Measurements from ENCODE around the gene DCP1B. TPM values are rescaled to one million over a fixed set of nuclear protein-coding genes. Genes with fewer than 3 reads are reported as not detected.

The DCP1B gene
- total RNA-seq, 2 donors from 2014 or later: 18.3 to 35.4 TPM

GRCh38 chr12:1904875-1905274 lies 99.4 kb downstream of the DCP1B start:
- H3K27me3 Mint-ChIP-seq (ENCODE audit: insufficient read depth): peaks cover 7% of the 10 kb centered on the region
- no peak overlapping the region for H3K4me3 Mint-ChIP-seq
- DNase-seq: no peak
- Histone ChIP-seq H3K4me3 (ENCODE audit: low read length) (no peak overlapping the region), H3K4me1 (ENCODE audit: control insufficient read depth, insufficient read depth, low read length) (no peaks in the 10 kb centered on the region), H3K27me3 (ENCODE audit: control insufficient read depth, insufficient read depth, low read length, poor library complexity, severe bottlenecking) (no peaks in the 10 kb centered on the region), H3K9ac (ENCODE audit: extremely low read depth, low read length, poor library complexity, severe bottlenecking) (no peak overlapping the region), H3K27ac (ENCODE audit: low read depth, low read length) (no peak overlapping the region), H3K36me3 (ENCODE audit: control insufficient read depth, insufficient read depth, low read length) (no peaks in the 10 kb centered on the region), H3K9me3 (ENCODE audit: control insufficient read depth, low read length) (peaks cover 27% of the 10 kb centered on the region)
- no peaks in the 10 kb centered on the region for H3K36me3 Mint-ChIP-seq (ENCODE audit: low read depth)
- TF ChIP-seq CTCF (conservative IDR thresholded peaks at IDR 0.05): no peak
- H3K27ac Mint-ChIP-seq: no peak overlapping the region
- peaks cover 53% of the 10 kb centered on the region for H3K9me3 Mint-ChIP-seq
- no peaks in the 10 kb centered on the region for H3K4me1 Mint-ChIP-seq

DNA sequence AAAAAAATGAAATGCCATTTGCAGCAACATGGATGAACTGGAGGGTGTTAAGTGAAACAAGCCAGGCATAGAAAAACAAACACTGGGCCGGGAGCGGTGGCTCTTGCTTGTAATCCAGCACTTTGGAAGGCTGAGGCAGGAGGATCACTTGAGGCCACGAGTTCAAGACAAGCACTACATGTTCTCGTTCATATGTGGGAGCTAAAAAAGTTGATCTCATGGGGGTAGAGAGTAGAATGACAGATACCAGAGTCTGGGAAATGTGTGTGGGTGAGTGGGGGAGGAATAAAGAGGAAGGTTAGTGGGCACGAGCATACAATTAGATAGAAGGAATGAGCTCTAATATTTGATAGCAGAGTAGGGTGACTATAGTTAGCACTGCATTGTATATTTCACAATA lies 107.3 kb downstream of the DCP1B start:
- no peak overlapping the region for H3K4me3 Mint-ChIP-seq

More for the DNA sequence above, 107.3 kb downstream of the DCP1B start:
- 86% methylated on average over 4 to 5 of the region's 5 CpGs for WGBS, 2 experiments (ENCODE audit: insufficient coverage in 1 of 2, insufficient read length in 1 of 2)
- Histone ChIP-seq H3K4me1 (ENCODE audit: control insufficient read depth, insufficient read depth, low read length) (no peaks in the 10 kb centered on the region), H3K27me3 (ENCODE audit: control insufficient read depth, insufficient read depth, low read length, poor library complexity, severe bottlenecking) (peaks cover 5% of the 10 kb centered on the region), H3K36me3 (ENCODE audit: control insufficient read depth, insufficient read depth, low read length) (no peaks in the 10 kb centered on the region), H3K9ac (ENCODE audit: extremely low read depth, low read length, poor library complexity, severe bottlenecking) (no peak overlapping the region), H3K27ac (ENCODE audit: low read depth, low read length) (no peak overlapping the region), H3K4me3 (ENCODE audit: low read length) (no peak overlapping the region), H3K9me3 (ENCODE audit: control insufficient read depth, low read length) (peaks cover 2% of the 10 kb centered on the region)
- Mint-ChIP-seq H3K27ac (no peak overlapping the region), H3K4me1 (no peaks in the 10 kb centered on the region), H3K27me3 (ENCODE audit: insufficient read depth) (peaks cover 27% of the 10 kb centered on the region), H3K9me3 (peaks cover 7% of the 10 kb centered on the region), H3K36me3 (ENCODE audit: low read depth) (no peaks in the 10 kb centered on the region)
- TF ChIP-seq CTCF (conservative IDR thresholded peaks at IDR 0.05): no peak
- no peak for DNase-seq

Other genes with a start within 250 kb of the DCP1B start
- under 1 TPM; 0.40 TPM for gene LRTM2, start 183.9 kb downstream of the DCP1B start, total RNA-seq
- gene CACNA2D4, start 85.8 kb downstream of the DCP1B start, total RNA-seq: 1 to 10 TPM; 4.3 to 5.7 TPM
- gene CACNA1C, start 48.5 kb upstream of the DCP1B start, total RNA-seq: 1 to 10 TPM in 1 of 2 donors, under 1 TPM in 1; 0.86 to 6.3 TPM

Data from endodermal cell (in vitro differentiated cells).